ENCODE results near the gene CA6.

DNA sequence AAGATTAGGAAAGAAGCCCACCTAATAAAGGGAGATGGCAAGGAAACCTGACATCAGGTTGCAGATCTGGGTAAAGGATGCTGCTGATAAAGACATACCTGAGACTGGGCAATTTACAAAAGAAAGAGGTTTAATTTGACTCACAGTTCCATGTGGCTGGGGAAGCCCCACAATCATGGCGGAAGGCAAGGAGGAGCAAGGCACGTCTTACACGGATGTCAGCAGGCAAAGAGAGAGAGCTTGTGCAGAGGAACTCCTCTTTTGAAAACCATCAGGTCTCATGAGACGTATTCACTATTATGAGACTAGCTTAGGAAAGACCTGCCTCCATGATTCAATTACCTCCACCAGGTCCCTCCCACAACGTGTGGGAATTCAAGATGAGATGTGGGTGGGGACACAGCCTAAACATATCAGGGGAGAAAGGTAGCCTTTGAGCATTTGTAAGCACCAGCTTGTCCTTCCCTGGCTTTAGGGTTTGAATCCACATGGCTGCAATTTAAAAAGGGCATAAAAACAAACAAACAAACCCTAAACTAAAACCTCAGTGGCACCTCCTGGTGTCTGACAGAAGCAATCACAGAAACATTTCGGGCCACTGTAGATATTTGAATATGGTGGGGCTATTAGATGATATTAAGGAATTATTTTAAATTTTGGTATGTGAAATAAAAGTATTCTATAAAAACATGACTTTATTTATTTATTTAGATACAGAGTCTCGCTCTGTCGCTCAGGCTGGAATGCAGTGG lies 47.4 kb downstream of the CA6 start:
- TF ChIP-seq, protein P1, sequence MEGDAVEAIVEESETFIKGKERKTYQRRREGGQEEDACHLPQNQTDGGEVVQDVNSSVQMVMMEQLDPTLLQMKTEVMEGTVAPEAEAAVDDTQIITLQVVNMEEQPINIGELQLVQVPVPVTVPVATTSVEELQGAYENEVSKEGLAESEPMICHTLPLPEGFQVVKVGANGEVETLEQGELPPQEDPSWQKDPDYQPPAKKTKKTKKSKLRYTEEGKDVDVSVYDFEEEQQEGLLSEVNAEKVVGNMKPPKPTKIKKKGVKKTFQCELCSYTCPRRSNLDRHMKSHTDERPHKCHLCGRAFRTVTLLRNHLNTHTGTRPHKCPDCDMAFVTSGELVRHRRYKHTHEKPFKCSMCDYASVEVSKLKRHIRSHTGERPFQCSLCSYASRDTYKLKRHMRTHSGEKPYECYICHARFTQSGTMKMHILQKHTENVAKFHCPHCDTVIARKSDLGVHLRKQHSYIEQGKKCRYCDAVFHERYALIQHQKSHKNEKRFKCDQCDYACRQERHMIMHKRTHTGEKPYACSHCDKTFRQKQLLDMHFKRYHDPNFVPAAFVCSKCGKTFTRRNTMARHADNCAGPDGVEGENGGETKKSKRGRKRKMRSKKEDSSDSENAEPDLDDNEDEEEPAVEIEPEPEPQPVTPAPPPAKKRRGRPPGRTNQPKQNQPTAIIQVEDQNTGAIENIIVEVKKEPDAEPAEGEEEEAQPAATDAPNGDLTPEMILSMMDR (conservative IDR thresholded peaks at IDR 0.05; ENCODE audit: low read length), result 0 out of 2 replicates have a peak, but pooled peaks have one; percentile 47
- TF ChIP-seq EZH2phosphoT487 (IDR thresholded peaks at IDR 0.05; ENCODE audit: borderline replicate concordance, low read depth, low read length), result no peak
